GM12878 (cell line): ENCODE data around the gene ESPL1. TPM values are rescaled to one million over a fixed set of nuclear protein-coding genes. Genes with fewer than 3 reads are reported as not detected.

ENCODE experiments used
- ATAC-seq: fragments of 200-7000 bp; cut with Tn5 transposase; 3 replicates; pipeline ENCODE4 v1.9.1; 2020; ENCODE audit warnings: mild to moderate bottlenecking, moderate library complexity
- BruUV-seq: library from RNA; stranded (reverse); fragments of 400-500 nt; replicated peaks from 2 replicates; lab custom pipeline; 2021; lab: Mats Ljungman, UMichigan
- CTCF ChIA-PET: fragments of 300-600 bp; sonication (Branson Sonifier 250); formaldehyde crosslinking; extraction: SDS; loops from one replicate; lab custom pipeline; 2021; ENCODE audit warnings: inconsistent platforms; lab: Yijun Ruan, JAX
- POLR2A ChIA-PET: fragments of 350-600 bp; formaldehyde crosslinking; extraction: SDS; loops from one replicate; lab custom pipeline; 2021; ENCODE audit warnings: inconsistent platforms; lab: Charles Lee
- RAD21 ChIA-PET: fragments of 300-600 bp; sonication (Branson Sonifier 250); formaldehyde crosslinking; loops from one replicate; lab custom pipeline; 2023; ENCODE audit warnings: antibody characterized with exemption; ENCODE audit not compliant: unreplicated experiment; lab: Charles Lee
- SMC1A ChIA-PET: fragments of 300-600 bp; sonication (Branson Sonifier 250); formaldehyde crosslinking; loops from one replicate; lab custom pipeline; 2023; ENCODE audit not compliant: unreplicated experiment, uncharacterized antibody; lab: Charles Lee
- DNase-seq: peaks from one replicate; pipeline ENCODE4 v3.0.0-alpha.2; 2011; ENCODE audit warnings: low read depth, low spot score
- FAIRE-seq: peaks from 3 replicates; lab custom pipeline; 2011; peaks lifted over from hg19 to GRCh38; lab: Jason Lieb, UNC
- H2AFZ ChIP-seq: 2 replicates; pipeline ENCODE4 v1.6.0; 2011; ENCODE audit warnings: low read depth, low read length, control low read depth; ENCODE audit not compliant: control insufficient read depth
- H3K27ac ChIP-seq: 2 replicates; pipeline ENCODE4 v1.5.1; 2011; ENCODE audit warnings: control low read depth; ENCODE audit not compliant: control insufficient read depth, insufficient read depth
- H3K27me3 ChIP-seq, 2 experiments: replicated peaks in 1 of 2; 2 replicates each; pipeline versions ENCODE4 v1.6.0 to v1.6.1; 2011; ENCODE audit warnings: low read length in 1 of 2; ENCODE audit not compliant: control insufficient read depth in 2 of 2, insufficient read depth in 2 of 2
- H3K36me3 ChIP-seq, 2 experiments: 2 replicates each; pipeline ENCODE4 v1.5.1; 2011; ENCODE audit warnings: low read length in 1 of 2; ENCODE audit not compliant: control insufficient read depth in 2 of 2, insufficient read depth in 2 of 2
- H3K4me1 ChIP-seq: 2 replicates; pipeline ENCODE4 v1.6.1; 2011; ENCODE audit warnings: mild to moderate bottlenecking, low read length, moderate library complexity, mixed read lengths; ENCODE audit not compliant: control insufficient read depth, insufficient read depth
- H3K4me2 ChIP-seq: 2 replicates; pipeline ENCODE4 v1.6.0; 2011; ENCODE audit warnings: control low read depth; ENCODE audit not compliant: control insufficient read depth, insufficient read depth
- H3K4me3 ChIP-seq: fragments of 200-600 bp; sonication (generic); 2 replicates; pipeline ENCODE4 v1.5.1; 2016
- H3K79me2 ChIP-seq: 2 replicates; pipeline ENCODE4 v1.6.0; 2011; ENCODE audit warnings: low read length; ENCODE audit not compliant: control insufficient read depth, insufficient read depth
- H3K9ac ChIP-seq: 2 replicates; pipeline ENCODE4 v1.8.0; 2011; ENCODE audit warnings: low read length, control low read depth, mixed read lengths; ENCODE audit not compliant: control insufficient read depth, insufficient read depth
- H3K9me3 ChIP-seq: replicated peaks from 3 replicates; pipeline ENCODE4 v1.5.1; 2011; ENCODE audit warnings: mild to moderate bottlenecking, low read length; ENCODE audit not compliant: control insufficient read depth, insufficient read depth
- H4K20me1 ChIP-seq: 2 replicates; pipeline ENCODE4 v1.6.0; 2011; ENCODE audit not compliant: control insufficient read depth, insufficient read depth
- JUNB ChIP-seq: IDR thresholded peaks from 2 replicates; pipeline ENCODE4 v1.6.1; 2016; ENCODE audit warnings: antibody characterized with exemption, mild to moderate bottlenecking
- MAX ChIP-seq: IDR thresholded peaks from 2 replicates; pipeline ENCODE4 v1.6.1; 2012; ENCODE audit warnings: low read depth, low read length, improper control_type of control experiment
- NBN ChIP-seq: fragments of 450-650 bp; IDR thresholded peaks from 2 replicates; pipeline ENCODE4 v1.6.1; 2016
- NFXL1 ChIP-seq: fragments of 450-650 bp; IDR thresholded peaks from 2 replicates; pipeline ENCODE4 v1.6.1; 2017; ENCODE audit warnings: antibody characterized with exemption, mild to moderate bottlenecking, borderline replicate concordance
- NRF1 ChIP-seq: conservative IDR thresholded peaks from 2 replicates; pipeline ENCODE4 v1.6.1; 2011; ENCODE audit warnings: mild to moderate bottlenecking, low read depth, low read length, improper control_type of control experiment
- PML ChIP-seq: IDR thresholded peaks from 2 replicates; pipeline ENCODE4 v1.6.1; 2012; ENCODE audit warnings: low read length, inconsistent platforms
- RB1 ChIP-seq: fragments of 450-650 bp; formaldehyde crosslinking; IDR thresholded peaks from 2 replicates; pipeline ENCODE4 v1.6.1; 2017; ENCODE audit warnings: mild to moderate bottlenecking, borderline replicate concordance
- TBL1XR1 ChIP-seq: IDR thresholded peaks from 2 replicates; pipeline ENCODE4 v1.6.1; 2012; ENCODE audit warnings: low read depth, low read length, improper control_type of control experiment
- ZNF207 ChIP-seq: fragments of 450-650 bp; IDR thresholded peaks from 2 replicates; pipeline ENCODE4 v1.6.1; 2014; ENCODE audit warnings: antibody characterized with exemption, mild to moderate bottlenecking, borderline replicate concordance
- WGBS: methylation state at CpG from one replicate; pipeline ENCODE4 v1.1.6; 2016; ENCODE audit warnings: low lambda C conversion rate; ENCODE audit not compliant: insufficient replicate concordance, insufficient coverage; ENCODE audit errors: missing lambda C conversion rate; 5-methylcytosine and 5-hydroxymethylcytosine counted together
- in situ Hi-C: fragments of 300-500 bp; cut with MboI; formaldehyde crosslinking; loops from 9 replicates; pipeline ENCODE4 v1.14.3; 2018; ENCODE audit warnings: mixed read lengths
- intact Hi-C: fragments of 100-400 bp; cut with micrococcal nuclease; formaldehyde crosslinking; loops from one replicate; pipeline ENCODE4 v1.14.2; 2022; ENCODE audit not compliant: unreplicated experiment
- polyA plus RNA-seq, 11 experiments: library from polyadenylated mRNA; depleted of rRNA in 4 of 11; unstranded in 6 of 11; stranded (reverse) in 5 of 11; fragments of >200 nt; fragmentation: Nextera tagmentation in 4 of 11; fragmentation: Illumina TruSeq in 1 of 11; extraction: Ambion mirVana in 4 of 11; extraction: Trizol in 1 of 11; gene quantifications; 1 replicate in 1 of 11; 2 replicates in 10 of 11; pipeline versions ENCODE4 v1.2.1 to v1.2.3, GENCODE V29; 2011 to 2016; ENCODE audit warnings: inconsistent platforms in 2 of 11, missing spikeins in 2 of 11, low read depth in 1 of 11
- total RNA-seq, 4 experiments: library from RNA; depleted of rRNA in 3 of 4; stranded (reverse); fragments of >200 nt in 3 of 4; fragmentation: Illumina TruSeq in 1 of 4; extraction: Trizol in 1 of 4; gene quantifications; 2 replicates each; pipeline versions ENCODE4 v1.2.1 to v1.2.3, GENCODE V29; 2013 to 2021
- TF ChIP-seq, protein P1 (sequence below): fragments of 150-350 bp; IDR thresholded peaks from 2 replicates; pipeline ENCODE4 v1.6.1; 2014; ENCODE audit warnings: mild to moderate bottlenecking, low read depth, low read length

Gene ESPL1
- total and polyA plus RNA-seq, 10 of the 15 experiments (the other 5 are each of a cell fraction or from before 2014, with no cell fraction given), result 2.1 to 61.9 (median 21.2) TPM

DNA sequence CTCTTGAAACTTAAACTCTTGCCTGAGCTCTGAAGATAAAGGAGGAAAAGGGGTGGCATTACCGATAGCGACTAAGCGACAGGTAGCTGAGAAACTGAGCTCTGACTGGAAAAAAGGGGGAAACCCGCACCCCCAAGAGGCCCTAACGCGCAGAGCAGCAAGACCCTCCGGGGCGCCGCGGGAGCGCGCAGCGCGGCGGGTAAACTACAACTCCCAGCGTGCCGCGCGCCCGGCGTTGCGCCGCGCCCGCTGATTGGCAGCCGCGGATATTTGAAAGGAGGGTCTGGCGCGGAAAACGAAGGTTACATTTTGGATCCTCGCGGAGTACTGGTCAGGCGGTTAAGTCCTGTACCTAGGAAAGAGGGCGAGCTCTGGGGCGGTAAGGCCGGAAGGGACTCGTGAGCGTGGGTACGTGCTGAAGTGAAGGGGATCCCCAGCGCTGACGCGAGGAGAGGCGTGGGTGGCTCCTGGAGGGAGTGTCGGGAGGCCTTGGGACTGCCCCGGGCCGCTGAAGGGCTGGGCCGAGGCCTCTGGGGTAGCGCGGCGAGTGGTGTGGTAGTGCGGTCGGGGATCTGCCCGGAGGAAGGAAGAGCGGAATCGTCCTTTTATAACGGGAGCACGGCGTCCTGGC lies at the start of gene ESPL1 (continued):
- TF ChIP-seq RB1, result peak; percentile 17; the same call in 1 of the 2 replicates
- no peak for TF ChIP-seq JUNB
- 0 out of 2 replicates have a peak, but pooled peaks have one; percentile 47 for TF ChIP-seq MAX
- TF ChIP-seq NRF1, result no peak; the same call in 1 of the 2 replicates
- peak; percentile 84; the same call in 1 of the 2 replicates for TF ChIP-seq NBN
- no peak; the same call in 1 of the 2 replicates for TF ChIP-seq ZNF207
- TF ChIP-seq, protein P1, sequence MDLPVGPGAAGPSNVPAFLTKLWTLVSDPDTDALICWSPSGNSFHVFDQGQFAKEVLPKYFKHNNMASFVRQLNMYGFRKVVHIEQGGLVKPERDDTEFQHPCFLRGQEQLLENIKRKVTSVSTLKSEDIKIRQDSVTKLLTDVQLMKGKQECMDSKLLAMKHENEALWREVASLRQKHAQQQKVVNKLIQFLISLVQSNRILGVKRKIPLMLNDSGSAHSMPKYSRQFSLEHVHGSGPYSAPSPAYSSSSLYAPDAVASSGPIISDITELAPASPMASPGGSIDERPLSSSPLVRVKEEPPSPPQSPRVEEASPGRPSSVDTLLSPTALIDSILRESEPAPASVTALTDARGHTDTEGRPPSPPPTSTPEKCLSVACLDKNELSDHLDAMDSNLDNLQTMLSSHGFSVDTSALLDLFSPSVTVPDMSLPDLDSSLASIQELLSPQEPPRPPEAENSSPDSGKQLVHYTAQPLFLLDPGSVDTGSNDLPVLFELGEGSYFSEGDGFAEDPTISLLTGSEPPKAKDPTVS, result no peak

DNA sequence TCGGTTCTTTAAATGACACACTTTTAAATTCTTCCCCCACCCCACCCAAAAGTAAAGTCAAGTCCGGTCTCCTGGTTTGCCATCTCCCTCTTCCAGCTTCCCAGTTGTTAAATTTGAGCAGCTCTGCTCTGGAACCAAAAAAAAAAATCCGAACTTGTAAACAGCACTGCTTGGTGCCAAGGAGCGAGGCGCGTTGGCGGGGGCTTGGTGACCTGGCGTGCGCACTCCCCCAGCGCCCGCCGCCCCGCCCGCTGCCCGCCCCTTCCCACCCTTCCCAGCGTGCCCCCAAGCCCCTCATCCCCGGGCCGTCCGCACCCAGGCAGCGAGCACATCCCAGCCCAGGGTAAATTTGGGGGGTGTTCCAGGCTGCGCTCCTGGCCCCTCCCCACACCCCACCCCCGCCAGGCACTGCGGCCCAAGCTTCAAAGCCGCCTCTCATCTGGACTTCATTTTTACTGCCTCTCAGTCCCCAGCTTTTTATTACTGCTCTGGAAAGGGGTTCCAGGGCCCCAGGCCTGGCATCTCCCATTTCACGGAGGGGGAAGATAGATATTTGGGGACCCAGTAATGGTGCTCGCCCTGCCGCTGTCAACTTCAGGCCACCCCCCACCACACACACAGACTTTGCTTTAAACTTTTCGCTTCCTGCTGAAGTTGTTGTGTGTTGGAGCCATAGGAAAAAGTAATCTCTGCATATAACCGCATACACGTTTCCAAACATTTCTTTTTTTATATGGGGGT lies 49.4 kb upstream of the ESPL1 start:
- ChIA-PET SMC1A (interaction anchor here (0.7 to 16.4 kb wide), 15 partner anchors 10 to 105 kb away, joined by 3 to 155 read pairs (median 5); partner anchors contain the start of genes ESPL1, ITGB7 and PFDN5), RAD21 (interaction anchor here (1.2 to 11.1 kb wide), 8 partner anchors 10 to 161 kb away, joined by 3 to 146 read pairs (median 18); partner anchors contain the start of genes AAAS, CSAD, ESPL1 and ITGB7), CTCF (interaction anchor here (0.6 to 15.7 kb wide), 15 partner anchors 9 to 289 kb away, joined by 3 to 315 read pairs (median 7); partner anchors contain the start of genes AAAS, CSAD, ESPL1 and PFDN5), POLR2A (interaction anchor here (1.2 to 4.4 kb wide), 5 partner anchors 11 to 50 kb away, joined by 3 to 28 read pairs (median 6); partner anchors contain the start of genes ESPL1 and ITGB7)
- peak overlapping the region; percentile 49 for H3K27ac ChIP-seq
- FAIRE-seq (no peak), ATAC-seq (no peak), DNase-seq (no peak)
- WGBS, result 83% methylated on average over 25 of the region's 30 CpGs
- peak overlapping the region; percentile 86 for H3K4me2 ChIP-seq
- peaks cover 22% of the 10 kb centered on the region for H3K4me1 ChIP-seq
- TF ChIP-seq PML (no peak), NFXL1 (no peak), TBL1XR1 (no peak)
- no peaks in the 10 kb centered on the region for H3K27me3 ChIP-seq
- no peaks in the 10 kb centered on the region for H4K20me1 ChIP-seq
- no TSS peak for BruUV-seq
- H2AFZ ChIP-seq, result no peak overlapping the region
- peaks cover 4% of the 10 kb centered on the region; the same call in 1 of the 2 replicates for H3K79me2 ChIP-seq
- intact Hi-C loops, result no loop called here
- in situ Hi-C loops, result no loop called here
- H3K4me3 ChIP-seq, result peak overlapping the region; percentile 86
- H3K36me3 ChIP-seq, result peaks cover 0 to 4% of the 10 kb centered on the region in 2 experiments; a peak in 3 of 4 replicates
- H3K9ac ChIP-seq, result peak overlapping the region; percentile 52
- no peaks in the 10 kb centered on the region for H3K9me3 ChIP-seq
